Stomach smooth muscle (tissue), 2 donors: Measurements from ENCODE around the gene GNAI3.

Experiments used
- H3K27ac ChIP-seq: one replicate; pipeline ENCODE4 v1.7.0; 2013; ENCODE audit warnings: mild to moderate bottlenecking, low read length, inconsistent platforms
- H3K27me3 ChIP-seq, 2 donors: one replicate each; pipeline ENCODE4 v1.7.0; 2013; ENCODE audit warnings: low read length in 2 of 2; ENCODE audit not compliant: insufficient read depth in 2 of 2, control insufficient read depth in 1 of 2
- H3K36me3 ChIP-seq, 2 donors: one replicate each; pipeline ENCODE4 v1.7.0; 2013; ENCODE audit warnings: low read length in 2 of 2; ENCODE audit not compliant: control insufficient read depth in 2 of 2, insufficient read depth in 2 of 2
- H3K4me1 ChIP-seq: one replicate; pipeline ENCODE4 v1.7.0; 2013; ENCODE audit warnings: low read length; ENCODE audit not compliant: control insufficient read depth, insufficient read depth
- H3K4me3 ChIP-seq, 2 donors: one replicate each; pipeline ENCODE4 v1.7.0; 2013; ENCODE audit warnings: low read length in 2 of 2
- H3K9ac ChIP-seq, 2 donors: one replicate each; pipeline ENCODE4 v1.7.0; 2013; ENCODE audit warnings: low read length in 2 of 2, mild to moderate bottlenecking in 1 of 2
- H3K9me3 ChIP-seq, 2 donors: one replicate each; pipeline ENCODE4 v1.7.0; 2013; ENCODE audit warnings: low read length in 2 of 2; ENCODE audit not compliant: control insufficient read depth in 2 of 2
- donor health status: healthy.
- donor health status: Pancreatic carcinoma.

Gene GNAI3

GRCh38 chr1:109527846-109528695, 20.3 kb upstream of the GNAI3 start:
- Histone ChIP-seq H3K27me3 (peaks cover 0 to 2% of the 10 kb centered on the region in 2 donors), H3K4me1 (peaks cover 24% of the 10 kb centered on the region)

GRCh38 chr1:109528712-109529111, 19.7 kb upstream of the GNAI3 start:
- Histone ChIP-seq H3K9me3 (no peaks in the 10 kb centered on the region), H3K4me3 (no peak overlapping the region), H3K36me3 (no peaks in the 10 kb centered on the region), H3K4me1 (peaks cover 24% of the 10 kb centered on the region), H3K27ac (no peak overlapping the region), H3K27me3 (peaks cover 0 to 2% of the 10 kb centered on the region in 2 donors), H3K9ac (no peak overlapping the region)

More at GRCh38 chr1:109527846-109528695, 20.3 kb upstream of the GNAI3 start:
- Histone ChIP-seq H3K36me3 (no peaks in the 10 kb centered on the region), H3K9me3 (no peaks in the 10 kb centered on the region), H3K4me3 (no peak overlapping the region), H3K9ac (no peak overlapping the region), H3K27ac (no peak overlapping the region)

GRCh38 chr1:109529881-109530456, 18.4 kb upstream of the GNAI3 start:
- Histone ChIP-seq H3K9me3 (no peaks in the 10 kb centered on the region), H3K4me3 (no peak overlapping the region), H3K27ac (no peak overlapping the region), H3K4me1 (peaks cover 29% of the 10 kb centered on the region), H3K9ac (no peak overlapping the region), H3K36me3 (no peaks in the 10 kb centered on the region), H3K27me3 (peaks cover 0 to 2% of the 10 kb centered on the region in 2 donors)

- H3K27ac ChIP-seq = no peak overlapping the region
- no peaks in the 10 kb centered on the region for H3K36me3 ChIP-seq
- peak overlapping the region in 1 of 2 donors; percentile 35 for H3K4me3 ChIP-seq
- H3K27me3 ChIP-seq = peaks cover 0 to 2% of the 10 kb centered on the region in 2 donors
- H3K4me1 ChIP-seq = peaks cover 35% of the 10 kb centered on the region
- no peak overlapping the region for H3K9ac ChIP-seq
- no peaks in the 10 kb centered on the region for H3K9me3 ChIP-seq
These were observed 17.8 kb upstream of the GNAI3 start for GRCh38 chr1:109530457-109531087.

GRCh38 chr1:109531380-109531779, 17.0 kb upstream of the GNAI3 start:
- H3K9me3 ChIP-seq = no peaks in the 10 kb centered on the region
- H3K36me3 ChIP-seq = no peaks in the 10 kb centered on the region
- H3K4me1 ChIP-seq = peaks cover 43% of the 10 kb centered on the region
- H3K9ac ChIP-seq = peak overlapping the region; percentile 30 to 51
- H3K27me3 ChIP-seq = no peaks in the 10 kb centered on the region
- no peak overlapping the region for H3K27ac ChIP-seq
- no peak overlapping the region for H3K4me3 ChIP-seq

- peak overlapping the region; percentile 30 to 42 for H3K9ac ChIP-seq
- H3K9me3 ChIP-seq = no peaks in the 10 kb centered on the region
- no peaks in the 10 kb centered on the region for H3K36me3 ChIP-seq
- no peaks in the 10 kb centered on the region for H3K27me3 ChIP-seq
- H3K4me3 ChIP-seq = peak overlapping the region; percentile 37 to 58
- H3K4me1 ChIP-seq = peaks cover 49% of the 10 kb centered on the region
- H3K27ac ChIP-seq = no peak overlapping the region
These were observed 16.5 kb upstream of the GNAI3 start for GRCh38 chr1:109531826-109532364.

- Histone ChIP-seq H3K36me3 (no peaks in the 10 kb centered on the region), H3K4me3 (peak overlapping the region; percentile 37 to 58), H3K27ac (peak overlapping the region; percentile 60), H3K27me3 (no peaks in the 10 kb centered on the region), H3K9ac (peak overlapping the region in 1 of 2 donors; percentile 58), H3K4me1 (peaks cover 49% of the 10 kb centered on the region), H3K9me3 (no peaks in the 10 kb centered on the region)
These were observed 15.9 kb upstream of the GNAI3 start for GRCh38 chr1:109532365-109533136.

- Histone ChIP-seq H3K9me3 (no peaks in the 10 kb centered on the region), H3K4me1 (peaks cover 49% of the 10 kb centered on the region), H3K4me3 (no peak overlapping the region), H3K27ac (peak overlapping the region; percentile 75), H3K36me3 (no peaks in the 10 kb centered on the region), H3K9ac (no peak overlapping the region), H3K27me3 (no peaks in the 10 kb centered on the region)
These were observed 14.0 kb upstream of the GNAI3 start for GRCh38 chr1:109534307-109534858.

GRCh38 chr1:109535481-109535880, 12.9 kb upstream of the GNAI3 start:
- Histone ChIP-seq H3K4me3 (peak overlapping the region in 1 of 2 donors; percentile 47), H3K9me3 (no peaks in the 10 kb centered on the region), H3K9ac (peak overlapping the region; percentile 44 to 60), H3K27me3 (no peaks in the 10 kb centered on the region), H3K27ac (peak overlapping the region; percentile 75), H3K36me3 (no peaks in the 10 kb centered on the region), H3K4me1 (peaks cover 47% of the 10 kb centered on the region)
